ENCODE measurements around the gene CDC42BPB. TPM values are rescaled to one million over a fixed set of nuclear protein-coding genes. Genes with fewer than 3 reads are reported as not detected.

Gene CDC42BPB
- total and polyA plus RNA-seq, 2 of the 13 experiments (the other 11 are each of a cell fraction or from before 2014, with no cell fraction given): 19.7 to 32.3 TPM

- no peak for TF ChIP-seq ZBTB49 (CRISPR knock-in tag; IDR thresholded peaks at IDR 0.05; ENCODE audit: borderline replicate concordance)
- no peak for TF ChIP-seq ZNF576 (CRISPR knock-in tag; IDR thresholded peaks at IDR 0.05)
- TF ChIP-seq HHEX (CRISPR knock-in tag; IDR thresholded peaks at IDR 0.05): peak; percentile 69; the same call in 1 of the 2 replicates
- peak; percentile 35; the same call in 1 of the 2 replicates for TF ChIP-seq ZNF776 (CRISPR knock-in tag; IDR thresholded peaks at IDR 0.05)
- no peak for TF ChIP-seq ZNF343 (CRISPR knock-in tag; IDR thresholded peaks at IDR 0.05)
- no peak for TF ChIP-seq ZBTB44 (CRISPR knock-in tag; IDR thresholded peaks at IDR 0.05)
- TF ChIP-seq TMF1 (CRISPR knock-in tag; IDR thresholded peaks at IDR 0.05; ENCODE audit: low read depth): peak; percentile 44; the same call in 1 of the 2 replicates
- TF ChIP-seq ZNF354B (CRISPR knock-in tag; IDR thresholded peaks at IDR 0.05): no peak
- TF ChIP-seq SATB2 (CRISPR knock-in tag; IDR thresholded peaks at IDR 0.05): no peak
- no peak for TF ChIP-seq ZFP36L1 (CRISPR knock-in tag; IDR thresholded peaks at IDR 0.05)
- TF ChIP-seq RXRA (CRISPR knock-in tag; IDR thresholded peaks at IDR 0.05): peak; percentile 88
- 0 out of 2 replicates have a peak, but pooled peaks have one; percentile 44 for TF ChIP-seq RNF2 (conservative IDR thresholded peaks at IDR 0.05; ENCODE audit: low read depth)
- TF ChIP-seq TEAD3 (CRISPR knock-in tag; optimal IDR thresholded peaks at IDR 0.05; ENCODE audit: borderline replicate concordance): peak; percentile 88
- TF ChIP-seq ZNF260 (CRISPR knock-in tag; IDR thresholded peaks at IDR 0.05; ENCODE audit: borderline replicate concordance, low read depth): no peak
- peak; percentile 57 for TF ChIP-seq HMGXB3 (CRISPR knock-in tag; IDR thresholded peaks at IDR 0.05; ENCODE audit: borderline replicate concordance)
- peak; percentile 89 for TF ChIP-seq SALL2 (CRISPR knock-in tag; IDR thresholded peaks at IDR 0.05)
- TF ChIP-seq GFI1 (CRISPR knock-in tag; IDR thresholded peaks at IDR 0.05; ENCODE audit: borderline replicate concordance): peak; percentile 86
- TF ChIP-seq SMAD9 (CRISPR knock-in tag; IDR thresholded peaks at IDR 0.05): no peak
- TF ChIP-seq USF2 (IDR thresholded peaks at IDR 0.05; ENCODE audit: low read depth, low read length): no peak
- no peak for TF ChIP-seq USF2 (CRISPR knock-in tag; IDR thresholded peaks at IDR 0.05; ENCODE audit: borderline replicate concordance)
Observed at GRCh38 chr14:103099081-103099732, 41.9 kb upstream of the CDC42BPB start (continued).
